ENCODE measurements around the gene SLC39A8. TPM values are rescaled to one million over a fixed set of nuclear protein-coding genes. Genes with fewer than 3 reads are reported as not detected.

SLC39A8 gene
- total RNA-seq, 1 donor from 2014 or later = 3.0 TPM

DNA sequence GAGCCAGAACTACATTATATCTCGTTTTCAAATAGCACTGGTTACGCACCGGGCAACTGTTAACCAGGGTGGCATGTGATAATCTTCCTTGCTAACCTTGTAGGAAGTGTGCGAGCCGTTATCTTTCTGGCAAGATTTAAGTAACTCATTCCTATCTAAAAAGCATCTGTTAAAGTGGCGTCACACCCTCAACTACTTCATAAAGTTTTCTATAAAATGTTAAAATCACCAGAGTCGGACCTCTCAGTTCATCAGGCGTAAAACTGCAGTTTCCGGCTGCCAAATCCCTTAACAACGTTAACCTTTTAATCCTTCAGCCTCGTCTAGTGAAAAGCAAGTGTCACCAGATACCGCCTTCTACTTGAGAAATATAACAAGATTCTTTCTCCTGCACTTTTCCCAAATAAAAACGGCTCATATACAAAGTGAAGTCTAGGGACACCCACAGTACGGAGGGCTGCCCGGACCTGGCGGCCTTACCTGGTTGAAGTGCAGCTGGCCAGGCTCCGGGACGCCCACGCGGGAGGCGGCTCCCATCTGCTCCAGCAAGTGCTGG is 1.2 kb downstream of the SLC39A8 start:
- intact Hi-C loops (cut with DNase I) = loop anchor here (2.0 to 10.0 kb wide), 2 partner anchors 87 to 731 kb away; partner anchors contain the start of gene SLC9B2
- peak; percentile 79 for DNase-seq (ENCODE audit: low spot score)

DNA sequence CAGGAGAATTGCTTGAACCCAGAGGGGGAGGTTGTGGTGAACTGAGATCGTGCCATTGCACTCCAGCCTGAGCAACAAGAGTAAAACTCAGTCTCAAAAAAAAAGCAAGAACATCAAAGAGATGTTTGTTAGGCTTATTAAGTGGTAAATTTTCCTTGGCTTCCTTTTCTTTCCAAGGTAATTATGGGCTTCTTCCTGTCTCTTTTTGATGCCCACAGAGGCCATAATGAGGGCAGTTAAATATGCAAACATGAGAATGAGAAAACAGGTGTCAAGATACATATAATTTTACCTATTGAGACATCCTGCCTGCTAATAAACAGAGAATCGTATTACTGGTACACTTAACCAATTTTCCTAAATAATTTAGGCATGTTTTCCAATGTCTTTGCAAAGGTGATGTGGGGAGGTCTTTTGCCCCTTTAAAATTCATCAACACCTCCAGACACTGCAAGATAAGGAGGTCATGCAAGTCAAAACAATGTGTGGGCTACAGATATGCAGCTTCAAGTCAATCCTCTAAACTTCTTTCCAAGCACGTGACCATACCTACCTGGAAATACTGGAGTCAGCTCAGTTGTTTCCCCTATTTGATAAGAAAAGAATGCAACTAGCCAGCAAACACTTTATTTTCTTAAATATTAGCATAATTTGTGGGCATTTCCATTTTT is 2.7 kb downstream of the SLC39A8 start:
- DNase-seq (ENCODE audit: low spot score) = no peak
- intact Hi-C loops (cut with DNase I) = loop anchor here (10.0 kb wide), 1 partner anchor 732 kb away; the partner anchor contains the start of gene SLC9B2

DNA sequence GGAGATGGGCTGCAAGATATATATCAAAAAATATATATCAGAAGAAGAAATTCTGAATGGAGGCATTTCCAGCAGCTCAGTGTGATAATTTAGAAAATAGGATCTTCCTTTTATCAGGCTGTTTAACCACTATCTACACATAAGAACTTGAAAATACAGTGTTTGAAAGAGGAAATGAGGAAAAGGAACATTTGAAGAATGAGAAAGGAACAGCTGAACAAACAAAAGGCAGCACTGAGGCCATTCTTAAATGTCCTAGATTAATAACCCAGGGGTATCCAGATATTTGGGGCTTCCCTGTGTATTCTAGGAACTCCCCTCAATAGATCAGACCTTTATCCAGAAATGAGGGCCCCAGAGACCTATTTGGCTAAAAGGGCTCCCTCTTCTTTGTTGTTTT is 4.1 kb downstream of the SLC39A8 start:
- DNase-seq (ENCODE audit: low spot score) = no peak
- intact Hi-C loops (cut with DNase I) = loop anchor here (10.0 kb wide), 1 partner anchor 734 kb away; the partner anchor contains the start of gene SLC9B2

DNA sequence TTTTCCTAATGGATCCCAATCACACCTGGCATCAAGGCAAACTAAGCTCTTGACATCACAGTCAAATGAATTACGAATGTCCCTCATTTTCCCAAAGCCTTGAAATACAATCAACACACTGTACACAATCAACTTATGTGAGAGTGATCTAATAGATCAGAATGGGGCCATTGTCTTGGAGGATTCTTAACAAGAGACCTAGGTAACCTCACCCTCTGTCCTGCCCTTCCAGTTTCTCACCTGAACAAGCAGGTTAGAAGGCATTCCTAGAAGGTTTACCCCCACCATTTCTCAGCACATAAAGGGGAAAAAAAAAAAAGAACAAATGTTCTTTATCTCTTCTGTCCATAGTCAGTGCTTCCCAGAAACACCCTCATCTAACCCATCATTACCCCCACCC is 6.3 kb downstream of the SLC39A8 start:
- intact Hi-C loops (cut with DNase I) = no loop called here
- no peak for DNase-seq (ENCODE audit: low spot score)

DNA sequence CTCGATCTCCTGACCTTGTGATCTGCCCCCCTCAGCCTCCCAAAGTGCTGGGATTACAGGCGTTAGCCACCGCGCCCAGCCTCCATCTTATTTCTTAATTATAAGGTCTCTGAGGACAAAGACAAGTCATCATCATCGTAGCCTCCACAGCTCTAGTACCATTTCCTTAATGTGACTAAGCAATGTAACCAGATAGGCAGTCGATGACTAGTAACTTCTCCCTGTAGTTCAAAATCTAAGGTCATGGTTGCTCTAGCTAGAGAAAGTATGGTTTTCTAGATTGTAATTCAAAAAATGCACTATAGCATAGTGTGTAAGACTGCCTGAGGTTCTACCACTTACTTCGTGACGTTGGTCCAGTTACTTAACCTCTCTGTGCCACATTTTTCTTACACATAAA is 6.9 kb downstream of the SLC39A8 start:
- DNase-seq (ENCODE audit: low spot score) = no peak
- intact Hi-C loops (cut with DNase I) = no loop called here

DNA sequence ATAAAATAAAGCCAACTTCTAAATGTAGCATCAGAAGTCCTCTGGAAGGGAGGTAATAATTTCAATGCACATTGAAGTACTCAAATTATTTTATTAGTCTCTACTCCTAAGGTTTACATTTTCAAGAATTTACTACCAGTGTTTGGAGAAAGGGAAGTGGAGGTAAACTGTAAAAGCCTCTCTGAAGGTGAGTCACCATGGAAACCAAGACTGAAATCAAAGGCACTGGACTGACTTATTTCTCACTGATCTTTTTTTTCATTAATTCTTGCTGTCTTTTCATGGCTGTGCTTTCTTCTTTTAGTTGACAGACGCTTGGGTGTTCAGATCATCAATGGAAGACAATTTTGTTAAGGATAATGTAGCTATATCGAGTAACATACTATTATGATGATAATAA is 9.7 kb downstream of the SLC39A8 start:
- DNase-seq (ENCODE audit: low spot score) = no peak
- intact Hi-C loops (cut with DNase I) = no loop called here

DNA sequence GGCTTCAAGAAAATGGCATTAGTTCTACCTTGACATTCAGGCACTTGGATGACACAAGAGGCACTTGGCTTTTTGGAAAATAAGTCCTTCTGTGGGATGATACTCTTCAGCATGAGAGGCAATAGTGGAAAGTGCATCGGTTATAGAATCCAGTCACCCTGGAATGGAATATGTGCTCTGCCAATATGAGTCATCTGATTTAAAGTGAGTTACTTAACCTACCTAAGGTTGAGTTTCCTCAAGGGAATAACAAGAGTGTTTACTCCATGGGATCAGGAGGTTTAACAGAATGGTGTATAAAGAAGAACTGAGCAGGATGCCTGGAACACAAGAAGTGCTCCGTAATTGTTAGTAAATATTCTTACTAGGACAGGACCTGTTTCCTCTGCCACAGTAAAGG is 10.7 kb downstream of the SLC39A8 start:
- no peak for DNase-seq (ENCODE audit: low spot score)
- intact Hi-C loops (cut with DNase I) = no loop called here

DNA sequence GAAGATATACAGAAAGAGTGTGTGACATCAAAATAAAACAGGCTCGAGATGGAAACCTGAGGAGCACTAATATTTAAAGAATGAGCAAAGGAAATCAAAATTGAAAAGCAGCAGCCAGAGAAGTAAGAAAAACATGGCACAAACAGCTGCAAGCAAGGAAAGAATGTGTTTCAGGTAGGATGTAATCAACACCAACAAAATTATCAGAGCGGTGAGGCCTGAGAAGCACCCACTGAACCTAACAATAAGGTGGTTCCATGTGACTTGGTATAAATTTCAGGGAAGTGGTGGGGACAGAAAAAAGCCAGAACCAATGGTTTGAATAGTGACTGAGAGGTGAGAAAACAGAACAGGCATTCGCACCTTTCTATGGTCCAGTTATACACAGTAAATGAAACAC is 11.5 kb downstream of the SLC39A8 start:
- DNase-seq (ENCODE audit: low spot score) = no peak
- intact Hi-C loops (cut with DNase I) = no loop called here

DNA sequence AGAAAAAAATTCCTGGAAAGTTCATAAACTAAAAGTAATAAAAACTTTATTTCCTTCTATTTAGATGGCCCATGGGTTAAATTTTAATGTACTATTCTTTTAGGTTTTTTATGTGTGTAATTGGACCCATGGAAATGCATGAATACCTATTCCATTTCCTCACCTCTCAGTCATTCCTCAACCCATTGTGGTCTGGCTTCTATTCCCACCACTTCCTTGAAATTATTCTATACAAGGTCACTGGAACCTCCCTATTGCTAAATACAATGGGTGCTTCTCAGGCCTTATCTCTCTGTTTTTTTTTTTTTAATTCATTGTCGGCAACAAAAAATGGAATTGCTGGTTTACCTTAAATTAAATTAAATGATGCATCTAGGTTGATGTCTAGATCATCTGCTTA is 17.2 kb downstream of the SLC39A8 start:
- no peak for DNase-seq (ENCODE audit: low spot score)
- intact Hi-C loops (cut with DNase I) = no loop called here

DNA sequence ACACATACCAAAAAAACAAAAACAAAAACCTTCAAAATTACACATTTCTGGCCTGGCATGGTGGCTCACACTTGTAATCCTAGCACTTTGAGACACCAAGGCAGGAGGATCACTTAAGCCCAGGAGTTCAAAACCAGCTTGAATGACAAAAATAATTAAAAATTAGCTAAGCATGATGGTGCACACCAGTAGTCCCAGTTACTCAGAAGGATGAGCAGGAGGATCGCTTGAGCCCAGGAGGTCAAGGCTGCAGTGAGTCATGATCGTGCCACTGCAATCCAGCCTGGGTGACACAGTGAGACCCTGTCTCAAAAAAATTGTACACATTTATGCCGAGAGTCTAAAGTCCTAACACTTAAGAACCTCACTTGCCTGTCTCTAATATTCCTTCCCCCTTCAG is 18.3 kb downstream of the SLC39A8 start:
- intact Hi-C loops (cut with DNase I) = no loop called here

DNA sequence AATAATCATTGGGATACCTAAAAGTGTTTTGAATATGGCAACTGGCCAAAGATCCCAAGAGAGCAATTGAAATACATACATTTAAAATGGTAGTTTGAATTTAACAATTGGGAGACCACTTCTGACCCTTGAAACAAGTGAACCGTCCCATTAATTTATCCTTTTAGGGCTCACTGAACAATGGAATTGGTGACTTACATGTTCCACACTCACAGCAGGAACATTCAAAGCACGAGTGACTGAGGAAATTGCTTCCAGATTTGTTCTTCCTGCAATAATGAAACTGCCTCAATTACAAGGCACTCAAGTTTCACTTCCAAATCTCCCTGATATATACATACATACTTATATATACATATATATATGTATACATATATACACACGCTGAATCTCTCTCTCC is 20.6 kb downstream of the SLC39A8 start:
- DNase-seq (ENCODE audit: low spot score) = no peak
- intact Hi-C loops (cut with DNase I) = no loop called here

More for the DNA sequence above, 18.3 kb downstream of the SLC39A8 start:
- no peak for DNase-seq (ENCODE audit: low spot score)

DNA sequence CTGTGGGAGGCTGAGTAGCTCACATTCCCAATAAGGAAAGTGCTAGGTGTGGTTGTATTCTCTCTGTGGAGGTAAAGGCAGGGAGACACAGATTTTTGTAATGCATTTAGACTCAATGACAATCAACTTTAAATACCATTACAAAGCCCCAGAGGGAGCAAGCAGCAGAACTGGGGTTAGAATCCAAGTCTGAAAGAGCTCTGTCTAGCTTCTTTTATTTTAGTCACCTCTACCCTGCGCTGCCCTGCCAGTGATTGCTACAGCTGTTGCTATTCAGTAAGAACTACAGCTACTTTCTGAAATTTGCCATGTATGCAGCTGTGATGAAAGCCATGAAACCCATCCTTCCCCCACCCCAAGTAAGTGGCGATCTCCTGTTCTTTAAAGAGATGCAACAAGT is 22.5 kb downstream of the SLC39A8 start:
- intact Hi-C loops (cut with DNase I) = no loop called here

DNA sequence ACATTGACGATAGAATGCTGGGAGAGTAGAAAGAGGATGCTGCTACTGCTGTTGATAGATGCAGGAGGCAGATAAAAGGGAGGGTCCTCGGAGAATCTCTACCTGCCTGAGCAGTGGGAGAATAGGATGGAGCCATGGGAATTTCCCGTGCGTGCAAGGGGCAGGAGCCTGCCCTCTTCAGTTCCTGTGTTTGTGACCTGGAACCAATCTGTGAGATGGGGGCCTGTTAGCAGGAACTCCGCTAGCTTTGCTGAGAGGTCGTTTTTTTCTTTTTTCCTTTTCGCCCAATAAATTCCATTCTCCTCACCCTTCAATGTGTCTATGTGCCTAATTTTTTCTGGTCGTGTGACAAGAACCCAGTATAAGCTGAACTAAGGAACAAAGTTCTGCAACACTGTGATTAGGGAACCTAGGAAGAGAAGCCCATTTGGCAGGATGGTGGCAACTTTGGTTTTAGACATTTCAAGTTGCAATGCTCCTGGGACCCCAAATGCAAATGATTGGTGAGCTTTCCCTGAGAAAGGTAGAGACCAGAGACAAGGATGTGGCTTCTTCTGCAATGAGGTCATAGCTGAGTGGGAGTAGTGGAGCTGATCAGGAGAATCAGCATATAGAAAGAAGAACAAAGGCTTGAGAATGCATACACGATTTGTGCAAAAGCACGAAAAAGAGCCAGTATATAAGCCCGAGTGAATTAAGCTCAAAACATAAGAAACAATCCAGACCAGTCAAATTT is 23.9 kb downstream of the SLC39A8 start:
- no peak for DNase-seq (ENCODE audit: low spot score)
- intact Hi-C loops (cut with DNase I) = no loop called here

More for the DNA sequence above, 22.5 kb downstream of the SLC39A8 start:
- DNase-seq (ENCODE audit: low spot score) = no peak

DNA sequence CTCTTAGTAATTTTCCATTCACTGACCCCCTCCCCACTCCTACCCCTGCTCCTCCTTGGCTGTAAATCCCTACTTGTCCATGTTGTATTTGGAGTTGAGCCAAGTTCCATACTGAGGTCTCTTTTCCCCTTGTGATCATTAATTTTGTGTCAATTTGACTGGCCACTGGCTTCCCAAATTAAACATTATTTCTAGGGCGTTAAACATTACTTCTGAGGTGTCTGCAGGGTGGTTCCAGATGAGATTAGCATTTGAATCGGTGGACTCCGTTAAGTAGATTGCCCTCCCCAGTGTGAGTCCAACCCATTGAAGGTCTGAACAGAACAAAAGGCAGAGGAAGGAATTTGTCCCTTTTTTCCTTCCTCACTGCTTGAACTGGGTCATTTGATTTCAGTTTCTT is 25.7 kb downstream of the SLC39A8 start:
- intact Hi-C loops (cut with DNase I) = no loop called here
- no peak for DNase-seq (ENCODE audit: low spot score)

DNA sequence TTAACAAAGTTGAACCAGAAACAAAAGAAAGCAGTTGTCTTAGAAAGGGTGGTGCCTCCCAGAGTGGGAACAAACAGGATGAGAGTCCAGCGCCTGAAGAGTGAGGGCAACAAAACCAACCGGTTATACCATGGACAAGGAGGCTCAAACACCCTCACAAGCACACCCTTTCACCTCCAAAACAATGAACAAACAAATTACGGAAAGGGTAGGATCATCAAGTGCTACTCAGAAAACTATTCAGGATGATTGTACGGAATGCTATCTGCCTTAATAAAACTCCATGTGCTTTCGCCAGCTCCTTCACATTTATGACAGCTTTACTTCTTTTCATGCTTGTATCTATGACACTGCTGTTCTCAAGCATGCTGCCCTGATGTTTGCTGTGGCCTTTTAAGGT is 26.8 kb downstream of the SLC39A8 start:
- no peak for DNase-seq (ENCODE audit: low spot score)
- intact Hi-C loops (cut with DNase I) = no loop called here

DNA sequence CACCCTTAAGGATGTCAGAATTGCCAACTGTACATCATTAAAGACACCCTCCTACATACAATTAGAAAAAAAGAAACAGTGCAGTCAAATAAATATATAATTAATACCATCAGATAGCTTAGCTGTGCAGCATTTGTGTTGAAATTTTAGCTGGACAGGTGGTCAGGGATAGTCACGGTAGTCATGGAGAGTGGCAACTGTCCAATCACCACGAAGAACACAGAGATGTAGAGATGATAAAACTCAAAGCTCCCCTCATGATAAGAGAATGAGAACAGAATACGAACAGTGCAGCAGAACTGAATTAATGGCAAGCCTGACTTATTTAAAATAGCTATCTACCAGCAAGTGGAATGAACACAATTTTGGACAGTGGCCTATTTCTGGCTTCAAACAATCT is 27.2 kb downstream of the SLC39A8 start:
- intact Hi-C loops (cut with DNase I) = no loop called here
- DNase-seq (ENCODE audit: low spot score) = no peak

DNA sequence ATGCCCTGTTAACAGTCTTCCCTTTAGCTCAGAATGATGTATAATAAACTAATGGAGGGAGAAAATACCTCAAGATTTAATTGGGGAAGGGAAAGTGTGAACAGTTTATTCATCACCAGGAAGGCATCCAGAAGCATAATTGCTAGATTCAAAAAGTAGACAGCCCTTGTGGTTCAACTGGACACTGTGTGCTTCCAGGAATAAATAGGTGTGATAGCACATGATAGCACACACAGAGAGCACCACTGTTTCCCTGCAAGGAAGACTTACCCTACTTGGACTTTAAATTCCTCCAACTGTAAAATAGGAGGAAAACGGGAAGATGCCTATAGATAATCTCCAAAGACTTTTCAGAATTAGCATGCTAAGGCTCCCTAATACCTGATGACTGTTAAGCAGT is 27.8 kb downstream of the SLC39A8 start:
- no peak for DNase-seq (ENCODE audit: low spot score)
- intact Hi-C loops (cut with DNase I) = no loop called here

DNA sequence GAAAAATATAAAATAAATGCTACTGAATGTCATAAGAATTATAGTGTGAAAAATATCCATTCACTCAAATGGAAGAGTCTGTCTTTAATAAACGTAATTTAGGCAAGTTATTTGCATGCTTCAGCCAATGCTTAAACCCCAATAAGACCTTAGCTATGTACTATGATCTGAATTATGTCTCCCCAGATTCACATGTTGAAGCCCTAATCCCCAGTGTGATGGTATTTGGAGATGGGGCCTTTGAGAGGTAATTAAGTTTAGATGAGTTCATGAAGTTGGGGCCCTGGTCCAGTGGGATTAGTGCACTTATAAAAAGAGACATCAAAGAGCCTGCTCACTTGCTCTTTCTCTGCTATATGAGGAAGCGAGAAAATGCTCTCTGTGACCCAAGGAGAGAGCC is 28.7 kb downstream of the SLC39A8 start:
- DNase-seq (ENCODE audit: low spot score) = no peak
- intact Hi-C loops (cut with DNase I) = no loop called here

DNA sequence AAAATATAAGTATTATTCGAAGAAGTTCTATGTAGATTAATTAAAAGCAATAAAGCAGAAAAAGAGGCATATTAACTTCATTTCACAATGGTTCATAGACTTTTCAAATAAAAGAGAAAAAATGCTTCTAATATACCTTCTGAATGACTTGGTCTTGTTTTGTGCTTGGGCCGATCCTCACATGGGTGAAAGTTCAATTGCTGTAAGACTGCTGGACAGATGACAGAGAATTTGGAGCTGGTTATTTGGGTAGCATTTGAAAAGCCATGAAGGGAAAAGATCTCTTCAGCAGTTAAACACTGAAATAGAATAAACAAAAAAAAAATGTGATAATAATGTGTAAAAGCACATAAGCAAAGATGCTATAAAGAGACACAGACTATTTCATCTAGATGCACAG is 29.8 kb downstream of the SLC39A8 start:
- no peak for DNase-seq (ENCODE audit: low spot score)
- intact Hi-C loops (cut with DNase I) = no loop called here

DNA sequence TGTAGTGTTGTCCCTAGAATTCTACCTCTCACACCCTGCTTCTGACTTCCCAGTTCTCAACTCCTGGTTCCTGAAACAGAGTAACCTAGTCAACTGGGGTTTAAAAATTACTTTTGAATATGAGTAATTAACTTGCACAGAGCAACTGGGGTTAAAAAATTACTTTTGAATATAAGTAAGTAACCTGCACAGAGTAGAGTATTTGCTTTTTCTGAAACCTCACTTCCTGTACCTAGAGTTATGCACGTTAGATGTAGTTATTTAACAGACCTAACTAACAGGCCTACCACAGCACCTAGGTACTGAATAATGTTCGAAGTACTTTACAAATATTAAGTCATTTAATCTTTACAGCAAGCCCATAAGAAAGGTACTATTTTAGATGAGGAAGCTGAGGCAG is 32.9 kb downstream of the SLC39A8 start:
- intact Hi-C loops (cut with DNase I) = no loop called here
- DNase-seq (ENCODE audit: low spot score) = no peak

DNA sequence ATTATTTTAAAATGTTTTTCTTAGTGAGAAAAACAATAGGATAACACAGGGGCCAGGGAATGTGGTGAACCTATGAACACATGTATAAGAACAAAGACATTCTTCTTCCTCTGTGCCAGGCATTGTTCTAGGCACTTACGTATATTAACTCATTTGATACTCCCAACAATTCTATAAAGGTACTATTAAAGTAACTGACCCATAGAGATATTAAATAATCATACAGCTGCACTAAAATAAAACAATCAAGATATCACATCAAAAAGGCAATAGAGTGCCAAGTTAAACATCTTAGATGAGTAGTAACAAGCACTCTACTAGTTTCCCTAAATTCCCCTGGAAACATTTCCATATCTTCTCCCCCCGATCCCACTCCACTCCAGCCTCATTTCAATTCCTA is 33.4 kb downstream of the SLC39A8 start:
- DNase-seq (ENCODE audit: low spot score) = no peak
- intact Hi-C loops (cut with DNase I) = no loop called here
